Hematopoietic multipotent progenitor cell (in vitro differentiated cells): ENCODE measurements around the gene SURF2. TPM values are rescaled to one million over a fixed set of nuclear protein-coding genes. Genes with fewer than 3 reads are reported as not detected.

ENCODE experiments used
- DNase-seq, 3 donors: peaks; one replicate each; pipeline ENCODE4 v3.0.0-alpha.2; 2011 to 2015; ENCODE audit warnings: low read depth in 2 of 3, low spot score in 2 of 3
- total RNA-seq: library from RNA; depleted of rRNA; stranded (reverse); fragments of >200 nt; gene quantifications from one replicate; pipeline ENCODE4 v1.2.3, GENCODE V29; 2012

Gene SURF2
- total RNA-seq, 1 donor: 11.3 TPM

GRCh38 chr9:133335924-133336811 lies 20.2 kb upstream of the SURF2 start, which contains the start of gene SURF6:
SURF6 (minus strand) TSS chr9:133336188; CDS start chr9:133336132, 56 bp downstream.
- DNase-seq: peak; percentile 87 to 93 (median 92)

GRCh38 chr9:133339641-133340040 lies 16.7 kb upstream of the SURF2 start:
- DNase-seq: no peak

- peak in 2 of 3 donors; percentile 23 to 56 for DNase-seq
These were observed 16.1 kb upstream of the SURF2 start for GRCh38 chr9:133340256-133340655.

- no peak for DNase-seq
These were observed 15.4 kb upstream of the SURF2 start for GRCh38 chr9:133340916-133341315.

GRCh38 chr9:133341369-133342068 lies 14.8 kb upstream of the SURF2 start:
- peak in 2 of 3 donors; percentile 56 to 74 for DNase-seq

- DNase-seq: no peak
These were observed 14.3 kb upstream of the SURF2 start for GRCh38 chr9:133342069-133342406.

GRCh38 chr9:133342570-133342969 lies 13.8 kb upstream of the SURF2 start:
- peak in 1 of 3 donors; percentile 32 for DNase-seq

GRCh38 chr9:133344071-133344470 lies 12.3 kb upstream of the SURF2 start:
- DNase-seq: no peak

- no peak for DNase-seq
These were observed 11.4 kb upstream of the SURF2 start for GRCh38 chr9:133344979-133345378.

- no peak for DNase-seq
These were observed 10.8 kb upstream of the SURF2 start for GRCh38 chr9:133345596-133345995.

- DNase-seq: no peak
These were observed 10.1 kb upstream of the SURF2 start for GRCh38 chr9:133346021-133346785.

- peak in 2 of 3 donors; percentile 51 to 54 for DNase-seq
These were observed 8.8 kb upstream of the SURF2 start for GRCh38 chr9:133347515-133347984.

GRCh38 chr9:133347985-133348717 lies 8.2 kb upstream of the SURF2 start, which contains the start of the genes MED22 and RPL7A:
MED22 (minus strand) TSS chr9:133348131; CDS start chr9:133346662, 1,469 bp downstream.
RPL7A (plus strand) TSS chr9:133348218; CDS start chr9:133348244, 26 bp downstream.
- DNase-seq: peak; percentile 84 to 97 (median 96)

- no peak for DNase-seq
These were observed 7.4 kb upstream of the SURF2 start for GRCh38 chr9:133348718-133349573.

GRCh38 chr9:133349965-133350616 lies 6.3 kb upstream of the SURF2 start:
- no peak for DNase-seq

- DNase-seq: no peak
These were observed 4.8 kb upstream of the SURF2 start for GRCh38 chr9:133351526-133351907.

- DNase-seq: peak in 1 of 3 donors; percentile 51
These were observed 4.3 kb upstream of the SURF2 start for GRCh38 chr9:133351908-133352634.
